ENCODE results near the gene NENF. TPM values are rescaled to one million over a fixed set of nuclear protein-coding genes. Genes with fewer than 3 reads are reported as not detected.

NENF gene
- total RNA-seq, 4 donors from 2014 or later: 52.3 to 99.5 (median 89.8) TPM

DNA sequence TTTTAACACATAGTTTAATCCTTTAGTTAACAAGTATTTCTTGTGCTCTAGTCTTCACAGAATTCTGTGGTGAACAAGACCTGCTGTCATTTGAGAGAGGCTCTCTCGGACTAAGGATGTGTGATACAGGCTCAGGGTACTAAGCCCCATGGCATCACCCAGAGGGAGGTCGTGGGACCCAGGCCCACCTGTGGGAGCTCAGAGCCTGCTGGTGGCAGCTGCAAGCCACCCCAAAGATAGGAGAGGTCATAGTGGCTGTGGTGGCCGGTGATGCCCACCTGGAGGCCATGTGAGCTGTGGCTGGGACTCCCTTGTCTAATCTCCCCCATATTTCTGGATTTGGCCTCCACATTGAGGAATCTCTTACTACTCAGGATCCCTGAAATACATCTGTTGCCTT, 22.0 kb downstream of the NENF start:
- TF ChIP-seq, protein P1, sequence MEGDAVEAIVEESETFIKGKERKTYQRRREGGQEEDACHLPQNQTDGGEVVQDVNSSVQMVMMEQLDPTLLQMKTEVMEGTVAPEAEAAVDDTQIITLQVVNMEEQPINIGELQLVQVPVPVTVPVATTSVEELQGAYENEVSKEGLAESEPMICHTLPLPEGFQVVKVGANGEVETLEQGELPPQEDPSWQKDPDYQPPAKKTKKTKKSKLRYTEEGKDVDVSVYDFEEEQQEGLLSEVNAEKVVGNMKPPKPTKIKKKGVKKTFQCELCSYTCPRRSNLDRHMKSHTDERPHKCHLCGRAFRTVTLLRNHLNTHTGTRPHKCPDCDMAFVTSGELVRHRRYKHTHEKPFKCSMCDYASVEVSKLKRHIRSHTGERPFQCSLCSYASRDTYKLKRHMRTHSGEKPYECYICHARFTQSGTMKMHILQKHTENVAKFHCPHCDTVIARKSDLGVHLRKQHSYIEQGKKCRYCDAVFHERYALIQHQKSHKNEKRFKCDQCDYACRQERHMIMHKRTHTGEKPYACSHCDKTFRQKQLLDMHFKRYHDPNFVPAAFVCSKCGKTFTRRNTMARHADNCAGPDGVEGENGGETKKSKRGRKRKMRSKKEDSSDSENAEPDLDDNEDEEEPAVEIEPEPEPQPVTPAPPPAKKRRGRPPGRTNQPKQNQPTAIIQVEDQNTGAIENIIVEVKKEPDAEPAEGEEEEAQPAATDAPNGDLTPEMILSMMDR (IDR thresholded peaks at IDR 0.05; ENCODE audit: low read depth): no peak

DNA sequence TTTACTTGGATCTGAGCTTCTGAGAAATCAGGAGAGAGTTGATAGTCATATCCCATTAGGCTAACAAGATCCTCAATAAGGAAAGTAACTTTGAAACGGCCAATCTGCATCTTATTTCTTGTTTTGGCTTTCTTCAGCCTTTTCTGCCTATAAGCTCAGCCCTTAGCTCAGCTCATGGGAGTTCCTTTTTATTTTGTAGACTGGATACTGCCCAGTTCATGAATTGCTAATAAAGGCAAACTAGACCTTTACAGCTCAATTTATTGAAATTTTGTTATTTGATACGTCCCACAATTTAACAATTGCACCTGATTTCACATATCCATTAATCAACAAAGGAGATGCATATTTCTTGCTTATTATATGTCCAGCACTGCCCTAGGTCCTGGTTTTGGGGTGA, 22.7 kb downstream of the NENF start:
- TF ChIP-seq, protein P1 (IDR thresholded peaks at IDR 0.05; ENCODE audit: low read depth): no peak

DNA sequence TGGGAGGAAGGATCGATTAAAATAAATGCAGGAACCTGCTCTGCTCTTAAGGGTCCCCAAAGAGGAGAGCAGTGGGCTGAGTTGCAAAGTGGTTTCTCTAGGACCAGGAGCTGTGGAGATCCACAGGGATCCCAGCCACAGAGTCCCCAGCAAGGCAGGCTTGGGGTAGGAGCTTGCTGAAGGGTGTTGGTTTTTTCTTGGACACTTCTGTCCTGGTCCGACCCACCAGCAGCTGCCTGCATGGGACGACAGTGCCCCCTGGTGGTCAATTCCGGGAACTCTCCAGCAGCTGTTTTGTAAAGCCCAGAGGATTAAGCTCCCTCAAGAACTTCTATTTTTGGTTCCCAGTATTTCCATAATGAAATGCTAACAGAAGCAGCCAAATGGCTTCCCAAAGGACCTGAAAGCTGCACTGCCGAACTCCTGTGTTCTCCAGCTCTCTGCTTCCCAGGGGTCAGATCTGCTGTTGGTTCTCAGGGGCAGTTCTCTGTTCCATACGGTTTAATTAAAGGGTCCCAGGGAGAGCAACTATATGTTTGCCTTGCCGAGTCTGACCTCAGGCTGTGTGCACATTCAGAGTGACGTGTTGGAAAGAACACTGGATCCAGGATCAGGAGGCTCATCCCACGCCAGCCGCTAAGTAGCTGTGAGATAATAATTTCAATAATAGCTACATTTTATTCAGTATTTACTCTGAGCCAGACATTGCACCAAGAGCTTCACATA, 23.2 kb downstream of the NENF start:
- TF ChIP-seq, protein P1 (IDR thresholded peaks at IDR 0.05; ENCODE audit: low read depth): no peak

DNA sequence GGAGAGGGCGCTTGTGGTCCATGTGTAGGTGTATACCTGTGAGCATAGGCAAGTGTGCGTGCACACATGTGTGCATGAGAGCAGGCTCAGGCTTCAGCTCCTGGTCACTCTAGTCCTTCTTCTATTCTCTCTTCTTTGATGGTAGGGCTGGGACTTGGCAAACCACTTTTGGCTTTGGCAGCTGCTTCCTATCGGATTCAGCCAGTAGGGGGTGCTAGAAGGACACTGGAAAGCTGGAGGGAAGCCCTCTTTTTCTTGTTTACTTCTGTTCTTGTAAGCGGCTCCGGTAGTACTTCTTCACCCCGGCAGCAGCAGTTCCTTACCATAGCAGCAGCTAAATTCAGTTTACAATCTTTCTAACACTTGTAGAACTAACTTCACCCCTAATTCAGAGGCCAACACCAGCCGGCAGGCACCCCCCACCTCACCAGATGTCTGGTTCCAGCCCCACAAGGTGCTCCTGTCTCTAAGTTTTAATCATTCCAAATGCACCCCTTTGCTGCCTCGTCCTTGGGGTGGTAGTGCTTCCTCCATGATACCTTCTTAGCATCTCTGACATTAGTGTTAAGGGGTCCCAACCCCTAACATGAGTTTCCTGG, 25.1 kb downstream of the NENF start:
- TF ChIP-seq, protein P1 (IDR thresholded peaks at IDR 0.05; ENCODE audit: low read depth): no peak

GRCh38 chr1:212458817-212459216, 26.1 kb downstream of the NENF start:
- TF ChIP-seq, protein P1 (IDR thresholded peaks at IDR 0.05; ENCODE audit: low read depth): no peak

- TF ChIP-seq, protein P1 (IDR thresholded peaks at IDR 0.05; ENCODE audit: low read depth): no peak
Measured at GRCh38 chr1:212459656-212460055, 26.9 kb downstream of the NENF start.

- TF ChIP-seq, protein P1 (IDR thresholded peaks at IDR 0.05; ENCODE audit: low read depth): no peak
Measured at GRCh38 chr1:212460376-212460775, 27.7 kb downstream of the NENF start.
